PFSK-1 (cell line): ENCODE data around the gene C22orf15.

ENCODE experiments used
- FOXP2 ChIP-seq: optimal IDR thresholded peaks from 2 replicates; pipeline ENCODE3; 2011; ENCODE audit warnings: borderline replicate concordance, control low read depth, inconsistent platforms; ENCODE audit not compliant: insufficient read depth; ENCODE audit errors: extremely low read length, extremely low read depth
- POLR2AphosphoS5 ChIP-seq: IDR thresholded peaks from 2 replicates; pipeline ENCODE4 v1.6.1; 2012; ENCODE audit warnings: low read depth, mild to moderate bottlenecking, control low read depth, low read length, moderate library complexity
- SIN3A ChIP-seq: IDR thresholded peaks from 2 replicates; pipeline ENCODE4 v1.6.1; 2012; ENCODE audit warnings: mild to moderate bottlenecking, low read length, moderate library complexity, borderline replicate concordance; ENCODE audit not compliant: insufficient read depth
- TAF1 ChIP-seq: IDR thresholded peaks from 2 replicates; pipeline ENCODE4 v1.6.1; 2012; ENCODE audit warnings: low read length, control low read depth, borderline replicate concordance; ENCODE audit not compliant: insufficient read depth
- TF ChIP-seq, protein P1 (sequence below), 2 experiments: IDR thresholded peaks; 2 replicates each; pipeline versions ENCODE4 v1.6.1 to v1.8.0; 2011 to 2012; ENCODE audit warnings: low read depth in 2 of 2, low read length in 2 of 2, control low read depth in 1 of 2, inconsistent platforms in 1 of 2, mild to moderate bottlenecking in 1 of 2, moderate library complexity in 1 of 2; ENCODE audit not compliant: insufficient read depth in 1 of 2

Gene C22orf15

DNA sequence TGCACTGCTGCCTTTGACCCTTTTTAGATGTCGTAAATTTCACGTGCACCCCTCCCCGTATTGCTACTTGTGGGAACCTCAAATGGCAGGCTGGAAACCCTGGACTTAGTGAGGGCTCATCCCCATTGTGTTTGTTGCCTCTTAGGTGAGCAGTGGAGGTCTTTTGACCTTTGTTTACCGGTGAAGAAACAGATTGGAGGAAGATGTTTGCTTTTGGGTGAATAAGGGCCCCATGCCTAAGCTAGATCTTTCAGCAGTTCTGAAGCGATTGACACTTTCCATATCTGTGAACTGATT lies 24.8 kb downstream of the C22orf15 start:
- no peak for TF ChIP-seq SIN3A
- TF ChIP-seq TAF1: no peak
- TF ChIP-seq FOXP2: no peak
- TF ChIP-seq, protein P1, sequence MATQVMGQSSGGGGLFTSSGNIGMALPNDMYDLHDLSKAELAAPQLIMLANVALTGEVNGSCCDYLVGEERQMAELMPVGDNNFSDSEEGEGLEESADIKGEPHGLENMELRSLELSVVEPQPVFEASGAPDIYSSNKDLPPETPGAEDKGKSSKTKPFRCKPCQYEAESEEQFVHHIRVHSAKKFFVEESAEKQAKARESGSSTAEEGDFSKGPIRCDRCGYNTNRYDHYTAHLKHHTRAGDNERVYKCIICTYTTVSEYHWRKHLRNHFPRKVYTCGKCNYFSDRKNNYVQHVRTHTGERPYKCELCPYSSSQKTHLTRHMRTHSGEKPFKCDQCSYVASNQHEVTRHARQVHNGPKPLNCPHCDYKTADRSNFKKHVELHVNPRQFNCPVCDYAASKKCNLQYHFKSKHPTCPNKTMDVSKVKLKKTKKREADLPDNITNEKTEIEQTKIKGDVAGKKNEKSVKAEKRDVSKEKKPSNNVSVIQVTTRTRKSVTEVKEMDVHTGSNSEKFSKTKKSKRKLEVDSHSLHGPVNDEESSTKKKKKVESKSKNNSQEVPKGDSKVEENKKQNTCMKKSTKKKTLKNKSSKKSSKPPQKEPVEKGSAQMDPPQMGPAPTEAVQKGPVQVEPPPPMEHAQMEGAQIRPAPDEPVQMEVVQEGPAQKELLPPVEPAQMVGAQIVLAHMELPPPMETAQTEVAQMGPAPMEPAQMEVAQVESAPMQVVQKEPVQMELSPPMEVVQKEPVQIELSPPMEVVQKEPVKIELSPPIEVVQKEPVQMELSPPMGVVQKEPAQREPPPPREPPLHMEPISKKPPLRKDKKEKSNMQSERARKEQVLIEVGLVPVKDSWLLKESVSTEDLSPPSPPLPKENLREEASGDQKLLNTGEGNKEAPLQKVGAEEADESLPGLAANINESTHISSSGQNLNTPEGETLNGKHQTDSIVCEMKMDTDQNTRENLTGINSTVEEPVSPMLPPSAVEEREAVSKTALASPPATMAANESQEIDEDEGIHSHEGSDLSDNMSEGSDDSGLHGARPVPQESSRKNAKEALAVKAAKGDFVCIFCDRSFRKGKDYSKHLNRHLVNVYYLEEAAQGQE (IDR thresholded peaks at IDR 0.05; ENCODE audit: insufficient read depth in 1 of 2, low read depth in 2 of 2, low read length in 2 of 2): no peak
- no peak for TF ChIP-seq POLR2AphosphoS5

DNA sequence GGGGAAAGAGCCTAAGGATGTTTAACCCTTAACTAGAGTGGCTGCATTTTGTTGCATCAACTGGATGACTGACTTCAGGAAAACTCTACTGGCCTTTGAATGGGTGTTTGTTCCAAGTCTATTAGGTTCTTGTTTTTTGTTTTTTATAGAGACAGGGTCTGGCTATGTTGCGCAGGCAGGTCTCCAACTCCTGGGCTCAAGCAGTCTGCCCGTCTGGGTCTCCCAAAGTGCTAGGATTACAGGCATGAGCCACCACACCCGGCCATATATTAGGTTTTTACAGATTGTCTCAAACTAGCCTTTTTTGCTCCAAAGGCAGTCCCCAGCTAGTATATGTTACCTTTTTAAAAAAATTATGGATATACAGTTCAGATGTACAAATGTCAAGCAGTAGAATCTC lies 25.1 kb downstream of the C22orf15 start:
- no peak for TF ChIP-seq FOXP2

DNA sequence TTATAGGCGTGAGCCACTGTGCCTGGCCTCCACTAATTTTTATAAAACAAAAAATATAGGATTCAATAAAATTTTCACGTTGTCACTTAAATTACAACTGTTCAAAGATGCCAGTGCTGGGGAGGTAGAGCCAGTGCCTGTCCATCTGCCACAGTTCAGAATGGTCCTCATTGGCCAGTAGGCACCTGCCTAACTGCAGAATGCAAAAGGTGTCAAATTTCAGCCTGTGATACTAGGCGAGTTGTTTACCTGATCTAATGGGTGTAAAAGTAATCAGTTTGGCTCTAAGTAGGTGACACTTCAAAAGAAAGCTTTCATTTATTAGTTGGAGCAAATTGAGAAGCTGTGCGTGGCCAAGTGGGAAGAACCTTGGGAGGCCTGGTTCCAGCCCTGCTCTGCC lies 26.3 kb downstream of the C22orf15 start:
- TF ChIP-seq POLR2AphosphoS5: no peak
- no peak for TF ChIP-seq SIN3A
- TF ChIP-seq, protein P1 (IDR thresholded peaks at IDR 0.05; ENCODE audit: insufficient read depth in 1 of 2, low read depth in 2 of 2, low read length in 2 of 2): no peak
- no peak for TF ChIP-seq FOXP2
- TF ChIP-seq TAF1: no peak

DNA sequence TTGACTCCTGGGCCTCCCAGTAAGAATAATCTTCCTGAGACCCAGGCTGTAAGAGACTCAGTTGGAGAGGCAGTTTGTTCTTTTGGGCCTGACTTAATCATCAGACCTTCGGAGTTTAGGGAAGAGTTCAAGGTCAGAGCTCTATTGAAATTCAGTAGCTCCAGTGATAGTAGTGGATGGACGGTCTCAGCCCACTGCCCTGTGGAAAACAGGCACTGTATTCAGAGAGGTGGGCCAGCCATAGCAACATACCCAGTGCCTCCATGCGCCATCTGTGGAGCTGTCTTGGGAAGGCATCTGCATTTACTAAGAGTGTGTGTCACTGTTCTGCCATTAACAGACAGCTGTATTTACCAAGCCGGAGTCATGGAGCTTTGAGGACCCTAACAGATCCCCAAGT lies 26.8 kb downstream of the C22orf15 start:
- TF ChIP-seq POLR2AphosphoS5 (no peak), TAF1 (no peak), FOXP2 (no peak), SIN3A (no peak)
- TF ChIP-seq, protein P1 (IDR thresholded peaks at IDR 0.05; ENCODE audit: insufficient read depth in 1 of 2, low read depth in 2 of 2, low read length in 2 of 2): no peak

DNA sequence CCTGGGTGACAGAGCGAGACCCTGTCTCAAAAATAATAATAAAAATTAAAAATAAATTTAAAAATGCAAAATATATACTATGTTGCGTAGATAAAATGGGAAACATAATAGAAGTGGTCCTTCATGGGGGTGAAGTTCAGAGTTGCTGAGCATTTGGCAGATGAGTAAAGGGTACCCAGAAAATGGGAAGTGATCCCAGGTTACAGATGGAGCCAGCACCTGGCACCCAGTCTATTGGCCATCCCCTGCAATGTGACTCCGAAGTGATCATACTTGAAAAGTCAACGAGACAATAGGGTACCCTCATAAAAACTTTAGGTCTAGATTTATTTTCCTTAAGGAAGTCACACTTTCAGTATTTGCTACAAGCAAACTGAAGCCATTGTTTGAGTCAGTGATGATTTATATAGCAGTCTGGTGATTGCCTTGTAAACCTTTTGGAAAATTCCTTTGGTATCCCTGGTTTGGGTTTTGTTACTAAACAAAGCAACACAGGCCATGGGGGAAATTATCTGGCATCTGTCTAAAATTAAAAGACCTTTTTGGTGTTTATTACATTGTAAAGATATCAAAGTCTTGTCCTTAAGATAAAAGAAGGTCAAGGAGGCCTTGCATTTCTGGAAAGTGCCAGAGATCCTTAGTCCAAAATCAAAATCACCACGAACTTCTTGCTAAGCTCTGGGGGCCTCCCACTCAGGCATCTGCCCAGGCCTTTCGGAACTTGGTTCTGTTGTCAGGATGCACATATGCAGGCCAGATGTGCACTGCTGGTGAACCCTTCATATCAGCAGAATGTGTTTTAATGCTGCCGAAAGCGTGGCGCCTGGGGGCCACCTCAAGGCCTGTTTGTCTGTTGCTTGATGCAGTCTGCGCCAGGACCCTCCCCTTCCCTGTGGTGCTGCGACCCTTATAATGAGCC lies 28.3 kb downstream of the C22orf15 start:
- TF ChIP-seq POLR2AphosphoS5 (no peak), TAF1 (no peak), SIN3A (no peak)
- TF ChIP-seq, protein P1 (IDR thresholded peaks at IDR 0.05; ENCODE audit: insufficient read depth in 1 of 2, low read depth in 2 of 2, low read length in 2 of 2): no peak
